ENCODE data around the gene TNS3.

Gene TNS3

DNA sequence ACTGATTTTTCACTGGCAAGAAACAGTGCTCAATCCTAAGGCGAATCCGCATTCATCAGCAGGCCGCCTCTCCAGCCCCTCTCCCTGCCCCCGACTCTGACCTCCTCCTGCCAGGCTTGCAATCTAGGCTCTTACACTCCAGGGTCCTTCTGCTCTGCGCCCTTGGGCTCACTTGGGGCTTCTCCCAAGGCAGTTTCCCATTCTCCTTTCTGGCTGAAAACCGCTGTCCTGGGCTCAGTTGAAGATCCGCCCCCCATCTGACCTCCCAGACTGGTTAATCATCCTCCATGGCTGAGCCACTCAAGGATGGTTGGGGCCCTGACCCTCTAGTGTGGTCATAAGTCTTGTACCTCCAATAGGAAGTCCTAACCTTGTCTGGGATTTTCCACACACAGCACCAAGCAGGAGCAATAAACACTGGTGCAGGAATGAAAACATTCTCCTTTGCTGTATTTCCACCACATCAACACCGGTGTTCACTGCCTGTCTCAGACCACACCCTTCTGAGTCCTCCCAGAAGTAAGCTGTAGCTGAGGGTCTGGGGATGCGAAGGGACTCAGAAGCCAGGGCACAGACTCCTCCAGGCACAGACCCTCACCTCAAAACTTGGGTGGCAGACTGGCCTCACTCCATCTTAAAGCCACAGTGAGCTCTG is 42.4 kb downstream of the TNS3 start:
- DNase-seq, result peak; percentile 33

DNA sequence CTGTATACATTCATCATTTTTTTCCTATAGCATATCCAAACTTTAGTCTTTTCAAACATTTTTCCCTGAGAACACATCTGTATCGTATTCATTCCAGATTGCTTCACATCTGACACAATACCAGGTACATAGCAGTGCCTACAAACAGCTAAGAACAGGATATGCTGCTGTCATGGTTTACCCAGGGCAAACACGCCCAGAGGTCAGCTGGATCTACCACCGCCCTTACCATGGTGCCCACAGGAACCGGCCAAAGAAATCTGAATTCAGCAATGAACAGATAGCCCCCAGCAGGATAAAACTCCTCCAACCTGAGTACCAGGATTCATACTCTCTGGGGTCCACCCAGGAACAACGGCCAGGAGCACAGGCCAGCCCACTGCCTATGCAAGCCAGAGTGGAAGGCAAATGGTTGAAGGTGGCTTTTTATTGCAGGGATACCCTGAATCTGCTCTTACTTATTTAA is 43.0 kb downstream of the TNS3 start:
- peak; percentile 23 for DNase-seq

DNA sequence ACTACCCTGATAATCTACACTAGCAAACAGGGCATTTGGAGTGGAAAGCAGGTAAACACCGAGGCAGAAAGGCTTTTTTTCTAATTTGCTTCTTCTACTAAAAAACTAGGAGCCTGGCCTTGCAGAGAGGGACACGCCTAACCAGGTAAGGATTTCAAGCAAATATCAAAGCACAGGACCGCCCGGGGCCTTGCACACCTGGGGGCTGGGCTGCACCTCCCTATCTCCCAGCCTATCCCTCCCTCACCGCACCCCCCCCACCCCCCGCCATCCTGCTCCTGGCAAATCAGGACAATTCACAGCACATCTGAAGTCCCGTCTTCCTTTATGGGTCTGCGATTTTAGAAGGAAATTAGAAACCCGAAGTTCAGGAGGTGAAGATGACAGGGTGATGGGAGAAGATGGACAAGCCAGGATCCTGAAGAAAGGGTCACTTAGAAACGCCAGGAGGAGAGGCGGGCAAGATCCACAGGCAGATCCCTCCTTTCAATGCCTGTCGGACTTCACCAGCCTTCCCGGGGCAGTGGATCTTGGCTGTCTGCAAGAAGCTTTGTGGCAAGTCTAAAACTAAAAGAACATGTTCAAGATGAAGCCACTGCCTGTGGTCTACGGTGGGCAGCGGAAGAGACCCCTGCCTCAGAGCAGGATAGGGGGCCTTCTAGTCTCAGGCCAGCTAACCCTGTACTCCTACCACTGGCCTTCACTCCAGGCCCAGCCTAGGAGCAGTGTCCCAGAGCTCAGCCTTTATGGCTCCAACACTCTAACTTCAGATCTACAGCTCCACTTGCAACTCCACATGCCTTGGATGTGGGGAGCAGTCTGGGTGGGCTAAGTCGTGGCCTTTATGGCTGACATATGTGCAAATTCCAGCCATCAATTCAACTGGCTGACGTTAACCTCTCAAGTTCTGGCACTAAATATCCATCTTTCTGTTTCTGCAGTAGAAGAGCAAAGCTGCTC is 43.9 kb downstream of the TNS3 start:
- DNase-seq, result peak; percentile 81

DNA sequence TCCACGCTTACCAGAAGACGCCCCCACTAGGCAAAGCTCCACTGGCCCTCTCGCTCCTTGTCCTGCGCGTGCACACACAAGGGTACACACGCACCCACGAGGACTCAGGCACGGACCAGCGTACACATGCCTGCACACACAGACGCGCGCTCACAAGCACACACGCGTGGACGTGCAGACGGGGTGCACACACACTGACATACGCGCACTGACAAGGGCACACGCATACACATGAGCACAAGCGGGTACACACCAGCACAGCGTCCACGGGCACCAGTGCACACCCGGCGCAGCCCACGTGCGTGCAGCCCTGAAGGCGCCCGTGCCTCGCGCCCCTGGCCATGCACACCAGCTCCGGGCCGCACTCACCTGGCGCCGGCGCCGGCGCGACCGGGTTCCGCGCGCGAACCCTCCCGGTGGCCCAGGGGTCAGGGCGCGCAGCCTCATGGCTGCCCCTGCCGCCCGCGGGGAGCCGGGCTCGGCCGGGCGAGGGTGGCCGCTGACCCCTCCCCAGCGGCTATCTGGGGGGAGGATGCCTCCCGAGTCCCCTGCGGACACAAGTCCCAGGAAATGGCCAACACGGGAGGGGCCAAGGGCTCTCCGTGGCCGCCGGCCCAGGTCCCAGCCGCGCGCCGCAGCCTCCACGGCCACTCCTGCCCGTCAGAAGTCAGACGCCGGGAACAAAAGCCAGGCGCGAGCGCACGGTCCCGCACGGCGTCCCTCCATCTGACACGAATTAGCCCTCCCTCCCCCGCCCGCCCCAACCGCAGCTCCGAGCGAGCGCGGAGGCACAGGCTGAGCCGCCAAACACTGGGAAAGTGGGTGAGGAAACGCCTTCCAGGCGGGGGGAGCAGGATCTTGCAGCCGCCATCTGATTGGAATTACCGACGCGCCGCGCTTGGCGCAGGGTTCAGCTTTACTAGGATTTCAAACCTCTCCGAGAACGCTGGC is 45.0 kb downstream of the TNS3 start:
- peak; percentile 92 for DNase-seq

DNA sequence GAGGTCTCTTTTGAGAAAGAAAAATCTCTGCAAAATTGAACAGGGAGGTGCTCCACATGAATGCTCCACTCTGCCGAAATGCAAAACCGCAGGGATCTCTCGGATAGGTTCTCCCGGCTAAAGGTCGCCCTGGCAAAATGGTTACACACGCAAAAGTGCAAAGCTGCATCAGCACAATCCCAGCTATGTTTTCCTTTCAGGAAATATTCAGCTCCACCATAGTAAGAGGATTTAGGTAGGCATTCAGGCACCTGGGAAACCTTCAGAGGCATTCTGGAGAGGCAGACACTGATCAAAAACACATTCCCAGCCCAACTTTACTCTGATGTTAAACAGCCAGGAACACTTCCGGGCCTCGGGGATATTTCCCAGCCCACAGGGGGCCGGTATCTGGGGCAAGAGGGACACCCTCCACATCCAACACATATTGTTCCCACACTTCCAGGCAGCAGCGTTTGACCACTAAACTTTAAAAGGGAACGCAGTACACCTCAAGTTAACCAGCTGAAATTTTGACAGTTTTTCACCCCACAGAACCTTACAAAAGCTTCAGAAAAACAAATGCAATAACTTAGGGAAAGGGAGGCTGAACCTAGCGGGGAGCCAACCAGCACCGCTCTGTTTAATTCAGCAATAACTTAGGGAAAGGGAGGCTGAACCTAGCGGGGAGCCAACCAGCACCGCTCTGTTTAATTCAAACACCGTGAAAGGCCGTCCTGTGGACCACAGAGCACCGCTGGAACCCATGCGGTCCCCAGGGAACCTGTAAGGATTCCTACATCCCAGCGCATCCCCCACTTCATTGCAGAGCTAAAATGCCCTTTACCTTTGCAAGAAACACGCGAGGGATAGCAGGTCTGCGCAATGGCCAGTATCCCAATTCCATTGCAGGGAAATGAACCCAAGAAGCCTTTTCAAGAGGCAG is 45.9 kb downstream of the TNS3 start:
- DNase-seq, result no peak

DNA sequence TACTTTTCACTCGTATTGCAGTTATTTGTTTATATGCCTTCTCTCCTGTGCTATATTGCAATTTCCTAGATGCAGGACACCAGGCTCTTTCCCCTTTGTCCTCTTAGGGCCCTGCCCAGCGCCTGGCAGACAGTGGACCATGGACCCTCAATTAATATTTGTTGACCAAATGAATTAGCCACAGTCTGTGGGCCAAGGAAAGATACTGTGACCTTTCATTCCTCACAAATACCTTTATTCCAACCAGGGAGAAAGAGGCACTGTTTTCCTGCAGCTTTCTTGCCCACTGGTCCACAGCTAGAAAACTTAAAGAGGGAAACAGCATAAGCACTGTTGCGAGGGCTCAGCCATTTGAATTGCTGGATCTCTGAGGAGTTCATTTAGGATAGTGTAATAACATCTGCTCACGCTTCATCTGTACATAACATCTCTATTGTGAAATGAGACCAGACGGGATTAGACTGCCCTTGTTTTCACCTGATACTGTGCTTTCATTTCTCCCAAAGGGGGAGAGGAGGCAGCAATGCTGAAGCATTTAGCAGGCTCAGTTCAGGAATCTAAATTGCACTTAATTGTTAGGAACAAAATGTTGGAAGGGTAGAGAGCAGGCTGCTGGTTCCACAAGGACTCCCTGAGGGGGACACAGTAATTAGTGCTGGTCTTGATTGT is 46.7 kb downstream of the TNS3 start:
- DNase-seq, result no peak

DNA sequence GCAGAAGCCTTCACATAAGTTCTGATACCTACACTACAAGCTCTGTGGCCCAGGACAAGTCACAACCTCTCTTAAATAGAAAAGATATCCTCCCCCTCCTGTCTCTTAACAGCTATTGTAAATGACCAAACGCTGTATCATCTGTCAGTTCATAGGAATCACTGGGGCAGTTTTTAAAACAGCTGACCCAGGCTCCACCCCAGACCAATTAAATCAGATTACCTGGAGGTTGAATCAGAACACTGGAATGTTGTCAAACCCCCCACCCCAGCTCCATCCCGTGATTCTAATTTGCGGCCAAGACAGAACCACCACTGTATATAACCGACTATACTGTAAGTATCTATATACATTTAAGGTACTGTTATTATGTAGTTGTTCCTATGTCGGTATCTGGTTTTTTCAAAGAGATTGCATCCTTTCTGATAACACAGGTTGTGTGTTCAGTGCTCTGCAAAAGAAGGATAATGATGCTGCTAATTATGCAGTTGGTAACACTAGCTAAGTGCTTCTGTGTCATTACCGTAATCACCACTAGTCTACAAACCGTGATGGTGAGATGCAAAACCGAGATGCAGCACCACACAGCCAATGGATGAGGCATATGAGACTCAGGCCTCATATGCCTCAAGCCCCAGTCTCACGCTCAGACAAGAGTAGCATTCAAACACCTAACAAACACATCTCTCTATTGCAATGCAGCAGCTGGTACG is 47.4 kb downstream of the TNS3 start:
- no peak for DNase-seq

DNA sequence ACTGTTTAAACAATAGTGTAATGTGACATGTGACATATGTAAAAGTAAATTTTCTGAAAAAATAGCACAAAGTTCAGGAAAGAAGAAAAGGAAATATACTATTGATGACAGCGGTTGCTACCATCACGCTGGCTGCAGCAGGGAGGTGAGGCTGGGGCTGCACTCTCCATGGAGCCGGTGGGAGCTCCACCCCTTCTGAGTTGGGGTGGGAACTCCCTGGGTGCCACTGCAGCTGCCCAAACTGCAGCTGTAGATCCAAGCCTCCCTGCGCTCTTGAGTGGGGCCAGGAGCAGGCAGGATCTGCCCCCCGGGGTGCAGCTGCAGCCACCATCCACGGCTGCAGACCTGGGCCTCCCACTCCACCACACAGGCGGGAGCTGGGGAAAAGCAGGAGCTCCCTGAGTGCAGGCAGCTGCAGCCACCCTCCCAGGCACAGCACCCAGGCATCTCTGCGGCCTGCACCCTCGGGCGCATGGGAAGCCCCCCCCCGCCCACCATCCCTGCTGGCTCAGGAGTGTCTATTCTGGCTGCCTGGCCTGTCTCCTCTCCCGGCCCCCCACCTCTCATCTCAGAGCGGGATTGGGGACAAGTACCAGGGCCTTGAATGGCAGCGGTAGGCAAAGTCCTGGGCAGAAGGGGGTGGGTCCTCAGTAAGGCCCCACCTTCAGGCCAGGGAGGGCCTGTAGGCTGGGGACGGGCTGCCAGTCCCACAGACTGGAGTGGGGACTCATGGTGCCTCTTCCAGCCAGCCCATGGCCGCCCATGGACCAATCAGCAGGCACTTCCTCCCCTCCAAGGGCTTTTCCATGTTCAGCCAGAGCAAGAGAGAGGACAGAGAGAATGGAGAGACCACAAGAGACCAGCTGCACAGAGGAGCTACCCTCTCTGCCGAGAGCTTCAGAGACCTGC is 50.1 kb downstream of the TNS3 start:
- no peak for DNase-seq

DNA sequence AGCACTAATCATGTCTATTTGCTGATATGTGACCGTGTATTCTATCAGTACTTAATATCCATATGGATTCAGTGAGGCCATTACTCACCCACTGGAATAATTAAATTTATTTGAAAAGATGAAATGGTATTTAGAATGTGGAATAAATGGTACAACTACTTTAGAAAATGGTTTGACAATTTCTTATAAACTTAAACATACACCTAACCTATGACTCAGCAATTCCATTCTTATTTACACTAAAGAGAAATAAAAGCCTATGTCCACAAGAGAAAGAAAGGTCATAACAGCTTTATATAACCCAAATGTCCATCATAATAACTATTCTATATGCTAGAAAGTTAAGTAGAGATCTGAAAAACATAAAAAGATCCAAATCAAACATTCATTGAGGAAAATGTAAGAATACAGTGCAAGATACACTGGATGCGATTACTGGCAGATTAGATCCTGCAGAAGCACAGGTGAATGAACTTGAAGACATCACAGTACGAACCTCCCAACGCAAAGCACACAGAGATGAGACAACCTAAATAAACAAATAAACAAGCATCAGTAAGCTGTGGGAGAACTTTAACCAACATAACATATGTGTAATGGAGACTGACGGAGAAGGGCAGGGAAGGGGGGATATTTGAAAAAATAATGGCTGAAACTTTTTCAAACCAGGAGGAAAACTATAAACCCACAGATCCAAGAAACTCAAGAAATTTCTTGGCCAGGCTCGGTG is 51.9 kb downstream of the TNS3 start:
- DNase-seq, result no peak

DNA sequence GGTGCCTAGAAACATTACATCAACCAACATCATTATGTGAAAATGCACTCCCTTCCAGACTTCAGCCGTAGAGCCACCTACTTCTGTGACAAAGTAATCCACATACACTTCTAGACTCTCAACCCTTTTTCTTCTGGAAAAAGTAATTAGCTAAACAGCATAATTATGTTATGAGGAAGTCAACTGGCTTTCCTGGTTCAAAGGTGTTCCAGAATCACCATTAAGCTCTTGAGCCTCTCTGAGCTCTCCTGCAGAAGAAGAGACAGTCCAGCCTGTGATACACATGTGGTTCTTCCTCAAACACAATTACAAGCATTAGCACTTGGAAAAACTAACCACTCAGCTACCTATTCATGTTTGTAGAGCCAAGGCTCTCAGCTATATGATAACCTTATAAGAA is 52.5 kb downstream of the TNS3 start:
- no peak for DNase-seq

DNA sequence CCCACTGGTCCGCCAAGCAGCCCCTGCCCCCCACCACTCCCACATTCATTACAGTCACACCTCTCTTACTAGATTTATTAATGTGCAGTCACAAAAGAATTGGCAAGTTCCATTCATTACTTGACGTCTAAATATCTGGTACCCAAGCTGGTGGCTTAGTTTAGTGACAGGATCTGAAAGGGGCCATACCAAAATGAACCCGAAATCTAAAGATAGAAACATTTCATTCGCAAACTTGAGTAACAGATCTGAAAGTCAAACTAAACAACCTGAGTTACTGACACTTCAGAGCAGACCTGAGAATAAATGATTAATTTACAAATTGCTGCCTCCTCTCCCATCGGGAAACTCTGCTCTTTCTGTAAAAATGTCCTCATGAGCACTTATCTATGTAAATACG is 53.4 kb downstream of the TNS3 start:
- no peak for DNase-seq

DNA sequence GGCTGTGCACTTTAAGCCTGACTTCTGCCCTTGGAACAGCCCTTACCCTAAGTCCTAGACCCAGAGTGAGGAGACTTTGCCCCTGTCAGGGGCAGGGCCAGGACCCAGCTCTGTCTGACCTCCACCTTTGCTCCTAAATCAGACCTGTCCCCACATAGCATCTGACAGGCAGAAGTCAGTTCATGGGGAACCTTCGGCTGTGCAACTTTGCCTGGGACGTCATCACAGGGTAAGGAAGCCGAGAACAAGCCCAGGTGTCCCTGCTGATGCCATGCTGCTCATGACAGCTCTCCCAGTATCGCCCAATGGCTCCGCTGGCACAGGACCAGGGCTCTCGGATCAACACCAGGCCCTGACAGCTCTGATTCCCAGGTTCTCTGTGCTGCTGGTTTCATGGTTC is 55.4 kb downstream of the TNS3 start:
- DNase-seq, result peak; percentile 4

DNA sequence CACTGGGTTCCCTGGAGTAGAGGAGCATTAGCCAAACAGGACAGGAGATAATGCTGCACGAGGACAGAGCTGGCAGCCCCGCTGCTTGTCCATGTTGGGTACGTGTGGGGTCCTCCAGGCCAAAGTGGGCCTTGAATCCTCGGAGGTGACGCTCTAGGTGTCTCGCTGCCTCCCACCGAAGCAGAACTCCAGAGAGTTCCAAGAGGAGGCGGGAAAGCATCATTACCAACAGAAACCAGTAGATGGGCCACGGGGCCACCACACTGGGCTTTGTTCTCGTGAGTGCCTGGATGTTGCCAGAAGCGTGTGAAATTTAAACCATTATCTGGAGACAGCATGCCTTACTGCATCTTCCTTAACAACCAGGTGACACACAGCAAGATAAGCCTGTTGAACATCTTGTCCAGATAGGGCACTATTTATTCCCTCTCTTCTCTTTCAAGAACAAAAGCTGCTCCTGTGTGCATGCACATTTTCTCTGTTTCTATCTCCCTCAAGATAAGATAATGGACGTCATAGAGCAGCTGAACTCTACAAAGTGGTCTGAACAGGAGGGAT is 56.8 kb downstream of the TNS3 start:
- peak; percentile 4 for DNase-seq

DNA sequence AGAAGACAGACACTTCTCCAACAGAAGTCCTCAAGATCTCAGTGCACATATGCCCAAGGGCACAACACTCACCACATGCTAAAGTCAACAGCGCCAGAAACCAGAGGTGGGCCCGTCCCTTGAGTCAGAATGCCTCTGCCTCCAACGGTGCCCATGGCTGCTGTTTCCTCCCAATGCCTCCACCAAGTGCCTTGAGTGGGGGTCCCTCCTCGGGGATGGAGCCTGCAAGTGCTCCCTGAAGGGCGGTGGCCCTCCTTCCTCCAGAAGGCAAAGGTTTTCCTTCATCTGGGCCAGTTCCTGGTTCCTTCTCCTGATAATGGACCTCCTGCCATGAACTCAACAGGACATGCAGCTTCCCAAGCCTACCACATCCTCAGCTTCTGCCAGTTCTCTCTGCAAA is 58.5 kb downstream of the TNS3 start:
- DNase-seq, result no peak

DNA sequence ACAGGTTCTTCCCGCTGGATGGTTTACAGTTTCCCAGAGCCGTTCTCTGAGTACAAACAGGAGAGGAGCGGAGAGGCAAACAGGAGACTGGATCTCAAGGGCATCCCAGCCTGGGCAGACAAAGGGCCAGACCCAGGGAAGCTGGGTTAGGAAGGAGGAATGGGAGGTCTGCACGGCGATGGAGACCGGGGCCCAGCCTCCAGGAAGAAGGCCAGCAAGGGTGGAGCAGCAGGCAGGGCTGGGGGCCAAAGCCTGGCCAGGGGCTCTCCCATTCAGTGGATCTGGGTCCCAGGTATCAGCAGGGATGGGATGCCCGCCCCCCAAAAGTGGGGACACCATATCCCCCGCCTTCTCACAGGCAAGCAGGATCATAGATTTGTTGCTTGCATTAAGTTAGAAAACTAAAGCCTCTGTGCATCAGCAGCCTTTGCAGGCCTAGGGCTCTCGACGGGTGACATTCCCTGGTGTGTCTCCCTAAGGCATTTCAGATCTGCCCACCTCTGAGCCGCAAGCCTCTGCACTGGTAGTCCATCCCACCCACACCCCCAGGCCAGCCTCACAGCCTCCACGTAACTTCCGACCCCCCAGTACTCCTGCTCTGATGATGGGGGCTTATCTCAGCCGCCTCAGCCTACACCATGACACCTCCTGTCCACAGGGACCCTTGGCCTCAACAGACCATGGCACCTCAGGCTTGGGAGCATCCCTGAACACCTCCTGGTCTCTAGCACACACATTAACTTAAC is 59.9 kb downstream of the TNS3 start:
- DNase-seq, result peak; percentile 29

DNA sequence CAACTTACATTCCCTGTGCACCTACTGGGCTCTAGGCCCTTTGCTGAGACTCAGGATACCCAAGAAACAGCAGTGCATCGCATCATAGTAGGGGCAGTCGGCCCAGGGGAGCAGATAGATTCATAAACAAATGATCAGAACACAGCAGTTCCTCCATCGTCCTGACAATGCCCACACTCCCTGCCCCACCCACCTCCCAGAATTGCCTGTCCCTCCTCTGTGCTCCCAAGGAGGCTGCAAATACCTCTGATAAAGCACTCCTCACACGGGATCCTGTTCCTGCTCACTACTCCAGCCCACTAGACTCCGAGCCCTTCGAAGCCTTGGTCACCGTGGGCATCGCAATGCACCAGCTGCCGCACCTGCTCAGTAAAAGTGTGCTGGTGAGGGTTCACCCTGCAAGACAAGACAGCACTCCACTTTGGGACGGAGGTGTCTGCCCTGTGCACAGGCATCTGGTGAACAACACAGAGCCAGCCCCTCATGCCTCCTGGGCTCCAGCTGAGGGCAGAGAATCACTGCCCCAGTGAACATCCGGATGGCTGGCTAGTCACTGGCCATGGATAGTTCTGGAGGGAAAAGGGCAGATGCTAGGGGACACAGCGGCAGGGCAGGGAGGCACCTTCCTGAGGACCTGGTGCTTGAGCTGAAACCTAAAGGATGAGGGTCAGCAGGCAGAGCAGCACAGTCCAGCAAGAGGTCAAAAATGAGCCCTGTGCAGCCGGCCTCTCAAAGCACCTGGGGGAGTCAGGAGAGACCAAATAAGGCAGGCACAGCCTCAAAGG is 60.7 kb downstream of the TNS3 start:
- peak; percentile 26 for DNase-seq

DNA sequence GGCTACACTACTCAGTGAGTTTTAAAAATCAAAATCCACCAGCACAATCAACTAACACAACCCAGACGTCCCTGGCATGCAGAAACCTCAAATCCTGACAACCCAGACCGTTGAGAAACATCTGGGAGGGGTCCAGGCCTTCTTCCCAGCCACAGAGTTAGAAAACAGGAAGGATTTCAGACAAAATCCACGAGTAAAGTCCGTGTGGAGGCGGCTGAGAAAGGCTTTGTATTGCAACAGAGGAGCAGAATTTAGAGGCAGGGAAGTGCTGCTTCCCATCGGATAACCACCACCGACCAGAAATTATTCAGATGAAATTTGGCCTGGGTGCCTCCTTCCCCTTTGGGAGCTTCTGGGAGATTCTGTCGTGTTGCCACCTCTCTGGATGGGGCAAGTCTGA is 61.5 kb downstream of the TNS3 start:
- DNase-seq, result peak; percentile 70

Measured in left hindlimb (tissue), 1 donor.